GM19238 (cell line): Measurements from ENCODE around the gene PKNOX2.

Source experiments
- DNase-seq: peaks from one replicate; pipeline ENCODE4 v3.0.0; 2011; ENCODE audit warnings: low spot score; ENCODE audit not compliant: insufficient read length

Gene PKNOX2

GRCh38 chr11:125281831-125282595, 117.5 kb downstream of the PKNOX2 start:
- no peak for DNase-seq

GRCh38 chr11:125282596-125282914, 118.0 kb downstream of the PKNOX2 start:
- no peak for DNase-seq

GRCh38 chr11:125284245-125284850, 119.8 kb downstream of the PKNOX2 start:
- DNase-seq: no peak

GRCh38 chr11:125285844-125286243, 121.3 kb downstream of the PKNOX2 start:
- no peak for DNase-seq

- DNase-seq: no peak
Measured at GRCh38 chr11:125286486-125286885, 121.9 kb downstream of the PKNOX2 start.

GRCh38 chr11:125287491-125288210, 123.1 kb downstream of the PKNOX2 start:
- no peak for DNase-seq

GRCh38 chr11:125289419-125290098, 125.0 kb downstream of the PKNOX2 start:
- no peak for DNase-seq

GRCh38 chr11:125290263-125290662, 125.7 kb downstream of the PKNOX2 start:
- DNase-seq: no peak

- no peak for DNase-seq
Measured at GRCh38 chr11:125292100-125292499, 127.5 kb downstream of the PKNOX2 start.

GRCh38 chr11:125293596-125293995, 129.0 kb downstream of the PKNOX2 start:
- no peak for DNase-seq

- no peak for DNase-seq
Measured at GRCh38 chr11:125295931-125296330, 131.4 kb downstream of the PKNOX2 start.

- DNase-seq: no peak
Measured at GRCh38 chr11:125297346-125297915, 132.9 kb downstream of the PKNOX2 start.

GRCh38 chr11:125299061-125299615, 134.6 kb downstream of the PKNOX2 start:
- DNase-seq: no peak

GRCh38 chr11:125299821-125300220, 135.3 kb downstream of the PKNOX2 start:
- no peak for DNase-seq

- DNase-seq: no peak
Measured at GRCh38 chr11:125300791-125301218, 136.3 kb downstream of the PKNOX2 start.

GRCh38 chr11:125301346-125301745, 136.8 kb downstream of the PKNOX2 start:
- DNase-seq: no peak

- no peak for DNase-seq
Measured at GRCh38 chr11:125303186-125303585, 138.6 kb downstream of the PKNOX2 start.

GRCh38 chr11:125303694-125304093, 139.1 kb downstream of the PKNOX2 start:
- no peak for DNase-seq

GRCh38 chr11:125304136-125304535, 139.6 kb downstream of the PKNOX2 start:
- DNase-seq: no peak

GRCh38 chr11:125304876-125305275, 140.3 kb downstream of the PKNOX2 start:
- DNase-seq: no peak

GRCh38 chr11:125305345-125305744, 140.8 kb downstream of the PKNOX2 start:
- no peak for DNase-seq
